Measurements from ENCODE around the gene MYBPH.

Gene MYBPH, protein sequence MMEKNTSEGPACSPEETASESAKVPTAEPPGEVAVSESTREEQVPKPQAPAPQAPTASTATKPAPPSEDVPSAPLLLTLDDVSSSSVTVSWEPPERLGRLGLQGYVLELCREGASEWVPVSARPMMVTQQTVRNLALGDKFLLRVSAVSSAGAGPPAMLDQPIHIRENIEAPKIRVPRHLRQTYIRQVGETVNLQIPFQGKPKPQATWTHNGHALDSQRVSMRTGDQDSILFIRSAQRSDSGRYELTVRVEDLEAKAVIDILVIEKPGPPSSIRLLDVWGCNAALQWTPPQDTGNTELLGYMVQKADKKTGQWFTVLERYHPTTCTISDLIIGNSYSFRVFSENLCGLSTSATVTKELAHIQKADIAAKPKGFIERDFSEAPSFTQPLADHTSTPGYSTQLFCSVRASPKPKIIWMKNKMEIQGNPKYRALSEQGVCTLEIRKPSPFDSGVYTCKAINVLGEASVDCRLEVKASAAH

DNA sequence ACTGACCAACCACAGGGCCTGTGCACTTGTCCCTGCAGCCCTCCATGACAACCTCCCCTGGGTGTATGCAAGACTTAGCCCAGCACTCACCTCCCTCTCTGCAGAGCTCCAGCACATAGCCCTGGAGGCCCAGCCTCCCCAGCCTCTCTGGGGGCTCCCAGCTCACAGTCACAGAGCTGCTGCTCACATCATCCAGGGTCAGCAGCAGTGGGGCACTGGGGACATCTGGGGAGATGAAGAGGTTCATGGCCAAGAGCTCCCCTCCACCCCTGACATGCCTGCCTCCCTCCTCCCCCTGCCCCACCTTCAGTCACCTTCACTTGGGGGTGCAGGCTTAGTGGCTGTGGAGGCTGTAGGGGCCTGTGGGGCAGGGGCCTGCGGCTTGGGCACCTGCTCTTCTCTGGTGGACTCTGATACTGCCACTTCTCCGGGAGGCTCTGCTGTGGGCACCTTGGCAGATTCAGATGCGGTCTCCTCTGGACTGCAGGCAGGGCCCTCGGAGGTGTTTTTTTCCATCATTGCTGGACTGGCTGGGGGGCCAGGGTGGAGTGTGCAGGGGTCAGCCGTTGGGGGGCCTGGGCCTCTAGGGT is at the start of gene MYBPH:
Gene MYBPH (minus strand): TSS at position 590 of the 590 bp plus-strand sequence. CDS start 71 bp downstream, at position 519.
- no peak for DNase-seq

GRCh38 chr1:203225071-203225470 is 49.4 kb upstream of the MYBPH start:
- DNase-seq = no peak

GRCh38 chr1:203223012-203223775 is 47.6 kb upstream of the MYBPH start:
- no peak for DNase-seq

DNA sequence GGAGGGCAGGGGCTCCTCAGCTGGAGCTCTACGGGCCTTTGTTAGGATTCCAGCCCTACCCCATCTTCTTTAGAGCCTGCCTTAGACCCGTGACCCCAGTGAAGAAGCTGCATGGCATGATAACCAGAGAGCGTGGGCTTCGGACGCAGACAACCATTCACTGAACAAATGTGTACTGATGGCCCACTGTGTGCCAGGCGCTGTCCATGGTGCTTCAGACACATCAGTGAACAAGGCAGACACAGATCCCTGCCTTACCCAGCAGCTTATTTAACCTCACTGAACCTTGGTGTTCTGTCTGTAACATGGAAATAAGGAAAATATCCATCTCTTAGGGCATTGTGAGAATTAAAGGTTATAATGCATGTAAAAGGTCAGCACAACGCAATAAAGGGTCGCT is 44.3 kb upstream of the MYBPH start:
- DNase-seq = no peak

- DNase-seq = no peak
Observed at GRCh38 chr1:203219171-203219570, 43.5 kb upstream of the MYBPH start.

DNA sequence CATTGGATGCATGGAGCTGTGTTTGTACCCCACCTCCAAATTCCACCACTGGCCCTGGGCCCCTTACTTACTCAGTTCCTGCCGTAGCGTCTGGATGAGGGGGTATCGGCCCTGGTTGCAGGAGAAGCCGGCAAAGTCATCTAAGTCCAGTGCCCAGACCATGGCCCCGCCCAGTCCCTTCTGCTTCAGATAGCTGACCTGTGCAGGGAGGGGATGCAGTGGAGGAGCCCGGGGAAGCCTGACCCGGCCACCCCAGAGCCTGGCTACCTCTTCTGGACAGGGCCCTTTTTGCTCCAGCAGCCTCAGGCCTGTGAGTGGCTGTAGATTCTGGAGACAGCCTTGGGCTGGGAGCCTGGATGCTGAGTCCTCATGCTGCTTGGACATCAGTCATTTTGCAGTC is 42.0 kb upstream of the MYBPH start:
- DNase-seq = no peak

DNA sequence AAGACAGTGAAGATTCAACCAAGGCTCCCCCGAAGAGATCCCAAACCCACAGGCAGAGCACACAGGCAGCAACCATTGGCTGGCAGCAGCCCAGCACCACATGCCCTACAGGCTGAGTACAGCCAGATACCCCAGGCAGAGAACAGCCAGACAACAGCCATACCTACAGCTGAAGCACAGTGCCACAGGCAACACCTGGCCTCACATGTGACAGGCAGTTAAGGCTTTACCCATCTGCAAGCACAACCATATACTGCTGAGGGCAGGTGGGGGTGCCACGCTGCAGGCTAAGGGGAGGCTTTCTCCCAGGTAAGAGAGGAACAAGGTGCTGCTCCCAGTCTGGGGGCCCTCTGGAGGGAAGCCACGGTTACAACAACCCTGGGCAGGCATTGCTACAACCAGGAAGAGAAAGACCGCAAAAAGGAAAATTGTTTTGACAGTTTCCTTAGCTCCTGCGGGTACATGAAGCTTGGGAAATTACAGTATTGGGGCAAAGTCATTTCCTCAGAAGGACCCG is 41.6 kb upstream of the MYBPH start:
- DNase-seq = no peak

- peak in 37 of 51 donors; percentile 6 to 76 (median 40) for DNase-seq
Observed at GRCh38 chr1:203216274-203217138, 40.9 kb upstream of the MYBPH start.

DNA sequence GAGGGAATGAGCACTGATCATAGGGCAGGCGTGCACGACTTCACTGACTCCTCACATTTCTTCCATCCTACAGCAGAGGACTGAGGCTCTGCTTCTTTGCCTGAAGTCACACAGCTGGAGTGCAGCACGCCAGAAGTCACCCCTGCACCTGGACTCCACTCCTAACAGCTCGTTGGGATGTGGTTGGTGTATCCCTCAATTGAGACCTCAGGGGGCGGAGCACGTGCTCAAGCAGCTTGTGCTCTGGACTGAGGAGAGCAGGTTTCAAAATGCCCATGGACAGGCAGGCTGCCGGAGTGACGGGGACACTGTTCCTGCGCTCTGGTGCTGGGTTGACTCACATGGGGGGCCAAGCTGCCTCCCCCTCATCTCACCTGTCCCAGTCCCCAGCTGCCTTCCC is 39.9 kb upstream of the MYBPH start:
- peak in 1 of 51 donors; percentile 26 for DNase-seq

DNA sequence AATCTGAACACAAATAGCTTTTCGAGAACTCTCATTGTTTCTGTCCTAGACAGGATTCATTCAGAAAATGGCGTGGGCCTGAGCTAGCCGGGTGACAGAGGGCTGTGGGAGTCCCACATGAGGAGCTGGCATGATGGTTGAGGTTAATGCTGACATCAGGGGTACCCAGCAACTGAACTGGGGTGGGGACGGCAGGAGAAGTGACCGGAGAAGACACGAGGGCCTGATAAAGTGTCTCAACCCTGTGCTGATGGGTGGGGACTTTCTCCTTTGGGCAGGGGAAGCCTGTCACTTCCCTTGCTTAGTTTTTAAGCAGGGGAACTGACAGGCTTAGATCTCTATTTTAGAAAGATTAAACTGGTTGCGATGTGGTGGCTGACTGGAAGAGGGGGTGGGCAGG is 39.2 kb upstream of the MYBPH start:
- no peak for DNase-seq

GRCh38 chr1:203213126-203213525 is 37.5 kb upstream of the MYBPH start:
- no peak for DNase-seq

- DNase-seq = no peak
Observed at GRCh38 chr1:203211812-203212211, 36.2 kb upstream of the MYBPH start.

GRCh38 chr1:203210988-203211387 is 35.4 kb upstream of the MYBPH start:
- no peak for DNase-seq

DNA sequence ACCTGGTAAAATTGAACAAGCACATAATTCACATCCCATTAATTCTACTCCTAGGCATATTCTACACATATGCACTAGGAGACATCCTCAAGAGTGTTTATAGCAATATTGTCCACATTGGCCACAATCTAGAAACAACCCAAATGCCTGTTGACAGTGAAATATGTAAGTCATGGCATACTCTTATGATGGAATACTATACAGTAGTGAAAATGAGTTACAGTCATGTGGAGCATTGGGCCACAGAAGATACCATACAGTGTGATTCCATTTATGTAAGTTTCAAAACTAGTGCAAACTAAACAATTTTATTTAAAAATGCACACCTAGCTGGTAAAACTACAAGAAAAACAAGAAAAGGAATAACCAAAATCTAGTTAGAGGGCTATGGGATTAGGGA is 34.7 kb upstream of the MYBPH start:
- no peak for DNase-seq

DNA sequence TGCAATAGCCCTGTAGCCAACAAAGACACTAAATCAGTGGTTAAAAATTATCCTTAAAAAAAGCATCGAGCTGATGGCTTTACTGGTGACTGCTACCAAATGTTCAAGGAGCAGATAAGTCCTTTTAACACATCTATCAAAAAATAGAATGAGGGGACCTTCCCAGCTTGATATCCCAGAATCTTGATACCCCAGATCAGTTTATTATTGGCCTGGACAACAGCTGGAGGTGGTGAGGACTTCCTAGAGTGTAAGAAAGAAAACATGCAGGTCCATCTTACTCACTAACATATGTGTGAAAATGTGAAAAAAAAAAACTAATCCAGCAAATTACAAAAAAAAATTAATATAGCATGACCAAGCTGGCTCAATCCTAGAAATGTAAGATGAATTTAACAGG is 32.6 kb upstream of the MYBPH start:
- no peak for DNase-seq

DNA sequence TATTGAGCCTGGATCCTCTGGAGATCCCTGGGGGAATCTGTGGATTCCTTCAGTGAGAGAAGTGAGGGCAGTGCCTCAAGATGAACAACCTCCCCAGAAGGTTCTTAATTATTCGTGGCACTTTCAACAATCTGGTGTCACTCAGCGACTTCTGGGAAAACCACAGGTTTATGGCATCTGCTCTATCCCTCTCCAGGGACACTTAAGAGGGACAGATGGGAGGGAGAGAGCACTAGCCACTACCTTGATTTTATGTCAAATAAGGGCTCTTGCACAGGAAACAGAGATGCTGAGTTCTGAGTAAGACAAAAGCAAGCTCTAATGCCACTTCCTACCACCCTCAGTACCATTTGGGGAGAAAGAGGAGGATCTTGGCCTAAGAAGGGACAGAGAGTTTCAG is 32.1 kb upstream of the MYBPH start:
- DNase-seq = no peak

DNA sequence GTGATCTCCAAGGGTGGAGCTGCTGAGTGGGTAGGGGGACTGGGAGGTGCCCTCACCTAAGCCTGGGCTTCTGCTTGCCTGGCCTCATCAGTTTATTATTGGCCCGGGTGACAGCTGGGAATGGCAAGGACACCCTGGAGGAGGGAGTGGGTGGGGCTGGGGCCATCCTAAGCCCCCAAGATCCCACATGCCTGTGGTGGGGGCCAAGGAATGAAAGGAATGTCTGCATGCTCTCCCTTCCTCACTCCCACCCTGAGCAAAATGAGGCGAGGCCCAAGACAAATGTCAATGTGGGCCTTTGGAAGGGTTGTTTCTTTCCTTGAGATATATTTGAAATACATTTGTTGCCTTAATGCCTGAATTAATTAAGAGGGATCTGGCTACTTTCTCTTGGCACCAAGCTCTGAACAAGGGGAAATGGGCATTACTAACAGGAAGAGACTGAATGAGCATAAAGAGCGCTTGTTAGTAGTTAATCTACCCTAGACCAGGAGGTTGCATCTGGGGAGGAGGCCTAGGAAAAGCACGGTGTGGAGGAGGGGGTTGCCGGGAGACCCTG is 30.6 kb upstream of the MYBPH start:
- no peak for DNase-seq

GRCh38 chr1:203204756-203205155 is 29.1 kb upstream of the MYBPH start:
- DNase-seq = no peak

DNA sequence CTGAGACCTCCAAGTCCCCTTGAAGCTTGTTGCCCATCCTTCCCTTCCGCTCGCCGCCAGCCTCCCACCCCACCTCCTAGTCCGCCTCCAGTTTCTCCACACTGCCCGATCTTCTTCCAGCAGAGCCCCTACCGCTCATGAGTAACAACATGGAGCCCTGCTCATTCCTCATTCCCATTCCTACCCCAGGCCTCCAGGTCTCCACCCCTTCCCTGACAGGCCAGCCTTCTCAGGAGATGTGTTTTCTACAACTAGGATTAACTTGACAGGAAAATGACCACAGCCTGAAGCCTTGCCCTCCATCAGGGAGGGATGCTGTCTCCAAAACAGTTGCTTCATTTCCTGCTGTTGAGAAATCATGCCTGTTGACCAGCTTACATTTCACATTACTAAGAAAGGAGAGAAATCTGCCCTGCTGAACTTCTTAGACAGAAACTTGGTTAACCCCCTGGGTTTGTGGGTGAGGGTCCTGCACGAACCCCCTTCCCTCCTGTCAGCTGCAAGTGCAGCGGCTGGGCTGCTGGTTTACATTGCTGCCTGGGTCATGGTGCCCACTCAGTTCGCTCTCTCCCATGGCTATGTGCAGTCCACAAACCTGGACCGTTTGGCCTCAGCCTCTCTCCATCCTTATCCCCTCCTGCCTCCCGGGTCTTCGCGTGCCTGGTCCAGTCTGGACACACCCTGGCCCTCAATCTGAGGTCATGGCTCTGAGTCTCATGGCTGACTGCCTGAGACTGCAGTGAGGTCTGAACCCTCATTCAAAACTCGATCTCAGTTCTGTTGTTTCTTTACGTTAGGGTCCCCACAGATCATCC is 27.0 kb upstream of the MYBPH start:
- DNase-seq = peak in 2 of 51 donors; percentile 30 to 46

Data from hypothalamus (tissue), 51 donors.